Endodermal cell (in vitro differentiated cells): ENCODE measurements around the gene CD151. TPM values are rescaled to one million over a fixed set of nuclear protein-coding genes. Genes with fewer than 3 reads are reported as not detected.

Experiments
- DNase-seq: peaks from one replicate; pipeline ENCODE4 v3.0.0-alpha.2; 2017
- H3K27ac ChIP-seq: 2 replicates; pipeline ENCODE4 v1.5.1; 2013; ENCODE audit warnings: mild to moderate bottlenecking, low read depth, low read length, moderate library complexity
- H3K27me3 ChIP-seq: 2 replicates; pipeline ENCODE4 v1.6.1; 2013; ENCODE audit warnings: mild to moderate bottlenecking, low read length, moderate library complexity; ENCODE audit not compliant: insufficient read depth, control insufficient read depth, poor library complexity, severe bottlenecking
- H3K36me3 ChIP-seq: 2 replicates; pipeline ENCODE4 v1.7.0; 2013; ENCODE audit warnings: mild to moderate bottlenecking, low read length, moderate library complexity; ENCODE audit not compliant: control insufficient read depth, insufficient read depth
- H3K4me1 ChIP-seq: one replicate; pipeline ENCODE4 v1.7.0; 2013; ENCODE audit warnings: low read length; ENCODE audit not compliant: control insufficient read depth, insufficient read depth
- H3K4me3 ChIP-seq: 2 replicates; pipeline ENCODE4 v1.5.1; 2013; ENCODE audit warnings: mild to moderate bottlenecking, low read length, moderate library complexity
- H3K9ac ChIP-seq: 2 replicates; pipeline ENCODE4 v1.6.1; 2013; ENCODE audit warnings: mild to moderate bottlenecking, low read length, moderate library complexity; ENCODE audit not compliant: poor library complexity, severe bottlenecking; ENCODE audit errors: extremely low read depth
- H3K9me3 ChIP-seq: 2 replicates; pipeline ENCODE4 v1.6.1; 2013; ENCODE audit warnings: mild to moderate bottlenecking, low read length, moderate library complexity; ENCODE audit not compliant: control insufficient read depth
- H3K27ac Mint-ChIP-seq: 2 replicates; pipeline ENCODE4 v1.8.0; 2020; ENCODE audit warnings: mixed read lengths
- H3K27me3 Mint-ChIP-seq: 2 replicates; pipeline ENCODE4 v1.8.0; 2021; ENCODE audit warnings: mild to moderate bottlenecking, mixed read lengths; ENCODE audit not compliant: insufficient read depth
- H3K36me3 Mint-ChIP-seq: 2 replicates; pipeline ENCODE4 v1.8.0; 2020; ENCODE audit warnings: low read depth, mixed read lengths
- H3K4me1 Mint-ChIP-seq: 2 replicates; pipeline ENCODE4 v1.8.0; 2020; ENCODE audit warnings: mixed read lengths
- H3K4me3 Mint-ChIP-seq: 2 replicates; pipeline ENCODE4 v1.8.0; 2020; ENCODE audit warnings: mild to moderate bottlenecking, moderate library complexity, mixed read lengths
- H3K9me3 Mint-ChIP-seq: 2 replicates; pipeline ENCODE4 v1.8.0; 2020; ENCODE audit warnings: mild to moderate bottlenecking, mixed read lengths
- CTCF ChIP-seq: fragments of 200-600 bp; sonication (generic); conservative IDR thresholded peaks from 2 replicates; pipeline ENCODE4 v1.5.0; 2021; ENCODE audit warnings: antibody characterized with exemption, mild to moderate bottlenecking
- WGBS, 2 experiments: methylation state at CpG; one replicate each; pipeline versions ENCODE4 v1.1.5 to v1.1.7; 2013; ENCODE audit warnings: missing lambda C conversion rate in 2 of 2, mixed read lengths in 1 of 2; ENCODE audit not compliant: insufficient coverage in 1 of 2, insufficient read length in 1 of 2; 5-methylcytosine and 5-hydroxymethylcytosine counted together
- total RNA-seq, 2 donors: library from RNA; stranded (reverse); fragmentation: NEBNext Ultra II Directional in 1 of 2; extraction: Animal tissue kit (Norgen Biotek cat#: 25700) in 1 of 2; gene quantifications; 2 replicates in 1 of 2; 3 replicates in 1 of 2; pipeline ENCODE4 v1.2.1, GENCODE V29; 2021

CD151 gene
- total RNA-seq, 2 donors from 2014 or later: 139 to 165 TPM

- peak; percentile 71 for DNase-seq
- Mint-ChIP-seq H3K27me3 (no peaks in the 10 kb centered on the region), H3K36me3 (peaks cover 24% of the 10 kb centered on the region), H3K4me3 (no peak overlapping the region), H3K27ac (no peak overlapping the region), H3K9me3 (no peaks in the 10 kb centered on the region), H3K4me1 (peaks cover 2% of the 10 kb centered on the region)
- no peak for TF ChIP-seq CTCF
- WGBS, 2 experiments: 60 to 76% methylated on average over 6 to 8 of the region's 11 CpGs
- no peaks in the 10 kb centered on the region for H3K9me3 ChIP-seq
- no peaks in the 10 kb centered on the region for H3K27me3 ChIP-seq
- no peaks in the 10 kb centered on the region for H3K4me1 ChIP-seq
- no peak overlapping the region for H3K4me3 ChIP-seq
- H3K27ac ChIP-seq: no peak overlapping the region
- peaks cover 28% of the 10 kb centered on the region for H3K36me3 ChIP-seq
- H3K9ac ChIP-seq: no peak overlapping the region
These were observed 16.3 kb upstream of the CD151 start for GRCh38 chr11:816433-816779.

GRCh38 chr11:818396-819128 lies 14.2 kb upstream of the CD151 start, which contains the start of gene PNPLA2:
Gene PNPLA2, plus strand, starts transcription at chr11:818914. Its CDS starts 805 bp downstream, at chr11:819719.
- Mint-ChIP-seq H3K27ac (no peak within 1 kb of the TSS), H3K36me3 (peaks cover 9% of the 10 kb centered on the region), H3K4me1 (no peaks in the 10 kb centered on the region), H3K27me3 (no peaks in the 10 kb centered on the region), H3K9me3 (no peaks in the 10 kb centered on the region), H3K4me3 (peak within 1 kb of the TSS; percentile 70)
- Histone ChIP-seq H3K27me3 (no peaks in the 10 kb centered on the region), H3K4me3 (peak within 1 kb of the TSS; percentile 81), H3K9ac (peak within 1 kb of the TSS; percentile 63), H3K36me3 (peaks cover 6% of the 10 kb centered on the region), H3K4me1 (no peaks in the 10 kb centered on the region), H3K27ac (no peak within 1 kb of the TSS), H3K9me3 (no peaks in the 10 kb centered on the region)
- DNase-seq: no peak
- TF ChIP-seq CTCF: no peak
- 67 to 71% methylated on average over 9 to 20 of the region's 20 CpGs for WGBS, 2 experiments

- peaks cover 6% of the 10 kb centered on the region for H3K36me3 Mint-ChIP-seq
- H3K4me1 Mint-ChIP-seq: no peaks in the 10 kb centered on the region
- H3K27ac Mint-ChIP-seq: no peak overlapping the region
- H3K9me3 Mint-ChIP-seq: no peaks in the 10 kb centered on the region
- peak; percentile 96 for DNase-seq
- 0 to 4% methylated on average over 23 to 96 of the region's 96 CpGs for WGBS, 2 experiments
- peak overlapping the region; percentile 70 for H3K4me3 Mint-ChIP-seq
- TF ChIP-seq CTCF: no peak
- H3K9me3 ChIP-seq: no peaks in the 10 kb centered on the region
- H3K9ac ChIP-seq: peak overlapping the region; percentile 63
- H3K27me3 Mint-ChIP-seq: no peaks in the 10 kb centered on the region
- H3K4me3 ChIP-seq: peak overlapping the region; percentile 81
- no peaks in the 10 kb centered on the region for H3K4me1 ChIP-seq
- no peaks in the 10 kb centered on the region for H3K36me3 ChIP-seq
- H3K27ac ChIP-seq: no peak overlapping the region
- H3K27me3 ChIP-seq: no peaks in the 10 kb centered on the region
These were observed 13.4 kb upstream of the CD151 start for GRCh38 chr11:819129-819931.
